ENCODE measurements around the gene FAM13C. TPM values are rescaled to one million over a fixed set of nuclear protein-coding genes. Genes with fewer than 3 reads are reported as not detected.

FAM13C gene
- total RNA-seq, 3 donors from 2014 or later = 6.9 to 17.8 (median 13.9) TPM

- Histone ChIP-seq H3K4me1 (peaks cover 0 to 4% of the 10 kb centered on the region in 2 donors), H3K36me3 (no peaks in the 10 kb centered on the region), H3K4me3 (no peak overlapping the region), H3K27ac (no peak overlapping the region), H3K27me3 (no peaks in the 10 kb centered on the region), H3K9me3 (no peaks in the 10 kb centered on the region)
- DNase-seq (ENCODE audit: low spot score in 2 of 2) = no peak
- TF ChIP-seq CTCF (IDR thresholded peaks at IDR 0.05) (no peak), POLR2AphosphoS5 (IDR thresholded peaks at IDR 0.05) (no peak), POLR2A (IDR thresholded peaks at IDR 0.05) (no peak)
- intact Hi-C loops (cut with DNase I; ENCODE audit: low total_unique reads) = no loop called here
These were observed 22.1 kb downstream of the FAM13C start for GRCh38 chr10:59340285-59340684.

- no peak overlapping the region for H3K27ac ChIP-seq
- H3K9me3 ChIP-seq = no peaks in the 10 kb centered on the region
- no peak for DNase-seq (ENCODE audit: low spot score in 2 of 2)
These were observed 23.0 kb downstream of the FAM13C start for GRCh38 chr10:59339351-59339750.

GRCh38 chr10:59337201-59337652 lies 25.1 kb downstream of the FAM13C start:
- Histone ChIP-seq H3K36me3 (no peaks in the 10 kb centered on the region), H3K27ac (peak overlapping the region; percentile 48 to 72), H3K9me3 (no peaks in the 10 kb centered on the region), H3K4me1 (peaks cover 0 to 4% of the 10 kb centered on the region in 2 donors), H3K27me3 (no peaks in the 10 kb centered on the region), H3K4me3 (no peak overlapping the region)
- intact Hi-C loops (cut with DNase I; ENCODE audit: low total_unique reads) = no loop called here
- no peak for TF ChIP-seq POLR2AphosphoS5 (IDR thresholded peaks at IDR 0.05)
- TF ChIP-seq POLR2A (IDR thresholded peaks at IDR 0.05) = no peak
- TF ChIP-seq CTCF (IDR thresholded peaks at IDR 0.05) = no peak
- DNase-seq (ENCODE audit: low spot score in 2 of 2) = peak in 1 of 2 donors; percentile 67

More at GRCh38 chr10:59339351-59339750, 23.0 kb downstream of the FAM13C start:
- no peak for TF ChIP-seq POLR2A (IDR thresholded peaks at IDR 0.05)
- TF ChIP-seq CTCF (IDR thresholded peaks at IDR 0.05) = no peak
- TF ChIP-seq POLR2AphosphoS5 (IDR thresholded peaks at IDR 0.05) = no peak
- no peak overlapping the region for H3K4me3 ChIP-seq
- H3K4me1 ChIP-seq = peaks cover 0 to 4% of the 10 kb centered on the region in 2 donors
- no peaks in the 10 kb centered on the region for H3K36me3 ChIP-seq
- H3K27me3 ChIP-seq = no peaks in the 10 kb centered on the region
- intact Hi-C loops (cut with DNase I; ENCODE audit: low total_unique reads) = no loop called here

GRCh38 chr10:59336632-59337031 lies 25.7 kb downstream of the FAM13C start:
- peak overlapping the region; percentile 48 to 72 for H3K27ac ChIP-seq
- H3K4me1 ChIP-seq = peaks cover 0 to 4% of the 10 kb centered on the region in 2 donors
- intact Hi-C loops (cut with DNase I; ENCODE audit: low total_unique reads) = no loop called here
- H3K4me3 ChIP-seq = no peak overlapping the region
- H3K27me3 ChIP-seq = no peaks in the 10 kb centered on the region
- H3K36me3 ChIP-seq = no peaks in the 10 kb centered on the region
- no peak for DNase-seq (ENCODE audit: low spot score in 2 of 2)
- TF ChIP-seq POLR2AphosphoS5 (IDR thresholded peaks at IDR 0.05) (peak in 1 of 3 donors; percentile 81), CTCF (IDR thresholded peaks at IDR 0.05) (no peak)
- H3K9me3 ChIP-seq = no peaks in the 10 kb centered on the region

- Histone ChIP-seq H3K9me3 (no peaks in the 10 kb centered on the region), H3K27me3 (no peaks in the 10 kb centered on the region), H3K4me3 (no peak overlapping the region), H3K4me1 (peaks cover 0 to 4% of the 10 kb centered on the region in 2 donors), H3K36me3 (no peaks in the 10 kb centered on the region), H3K27ac (no peak overlapping the region)
- TF ChIP-seq POLR2AphosphoS5 (IDR thresholded peaks at IDR 0.05) (no peak), POLR2A (IDR thresholded peaks at IDR 0.05) (no peak), CTCF (IDR thresholded peaks at IDR 0.05) (no peak)
- no peak for DNase-seq (ENCODE audit: low spot score in 2 of 2)
- intact Hi-C loops (cut with DNase I; ENCODE audit: low total_unique reads) = no loop called here
These were observed 26.9 kb downstream of the FAM13C start for GRCh38 chr10:59335497-59335896.
